NCI-H1694 treated with DMSO at 0.1 percent for 48 hours (cell line): ENCODE results near the gene CERS6.

Experiments used
- DNase-seq: peaks from one replicate; lab custom pipeline; 2025; lab: John Stamatoyannopoulos, UW

The CERS6 gene

DNA sequence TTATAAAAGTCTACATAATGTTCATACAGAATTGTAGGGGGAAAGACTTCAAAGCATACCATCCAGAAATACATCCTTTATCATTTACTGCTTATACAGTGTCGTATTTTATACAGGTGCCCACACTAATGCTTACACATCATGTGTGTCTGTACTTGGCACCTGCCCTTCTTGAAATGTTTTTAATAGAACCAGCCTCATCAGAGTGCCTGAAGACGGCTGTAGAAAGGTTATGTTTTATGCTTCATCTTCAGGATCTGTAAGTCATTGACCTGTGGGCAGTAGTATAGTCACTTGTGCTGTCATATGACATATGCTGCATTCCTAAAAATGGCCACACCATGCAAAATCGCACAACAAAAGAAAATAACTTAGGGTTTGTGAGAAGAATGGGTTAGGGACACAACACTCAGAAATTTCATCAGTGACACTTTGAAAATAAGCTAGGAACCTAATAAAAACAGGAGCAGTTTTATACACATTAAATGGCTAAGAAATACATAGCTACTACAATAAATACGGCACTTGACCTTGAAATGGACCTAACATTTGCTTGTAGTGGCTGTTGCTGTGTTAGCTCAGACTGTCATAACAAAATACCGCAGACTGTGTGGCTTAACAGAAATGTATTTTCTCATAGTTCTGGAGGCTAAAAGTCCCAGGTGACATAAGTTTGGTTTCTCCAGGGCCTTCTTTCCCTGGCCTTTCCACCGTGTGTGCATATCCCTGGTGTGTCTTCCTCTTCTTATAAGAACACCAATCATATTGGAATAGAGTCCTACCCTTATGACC, 112.6 kb downstream of the CERS6 start:
- no peak for DNase-seq

DNA sequence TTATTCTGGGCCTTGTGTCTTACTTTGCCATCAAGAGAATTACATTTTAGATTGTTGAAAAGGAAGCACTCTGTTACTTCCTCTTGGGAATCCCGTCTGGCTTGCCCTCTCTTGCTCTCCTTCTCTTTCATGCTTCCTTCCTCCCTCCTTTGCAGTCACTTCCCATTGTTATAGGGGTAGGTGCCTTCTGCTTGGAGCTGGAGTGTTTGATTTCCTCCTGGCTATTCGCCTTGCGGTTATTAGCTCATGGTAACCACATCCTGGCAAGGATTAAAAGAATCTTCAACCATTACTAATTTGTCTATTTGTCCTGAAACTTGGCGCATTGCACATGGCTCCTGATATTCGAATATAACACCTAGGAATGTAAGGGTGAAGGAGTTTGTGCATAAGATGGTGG, 115.0 kb downstream of the CERS6 start:
- DNase-seq = no peak

DNA sequence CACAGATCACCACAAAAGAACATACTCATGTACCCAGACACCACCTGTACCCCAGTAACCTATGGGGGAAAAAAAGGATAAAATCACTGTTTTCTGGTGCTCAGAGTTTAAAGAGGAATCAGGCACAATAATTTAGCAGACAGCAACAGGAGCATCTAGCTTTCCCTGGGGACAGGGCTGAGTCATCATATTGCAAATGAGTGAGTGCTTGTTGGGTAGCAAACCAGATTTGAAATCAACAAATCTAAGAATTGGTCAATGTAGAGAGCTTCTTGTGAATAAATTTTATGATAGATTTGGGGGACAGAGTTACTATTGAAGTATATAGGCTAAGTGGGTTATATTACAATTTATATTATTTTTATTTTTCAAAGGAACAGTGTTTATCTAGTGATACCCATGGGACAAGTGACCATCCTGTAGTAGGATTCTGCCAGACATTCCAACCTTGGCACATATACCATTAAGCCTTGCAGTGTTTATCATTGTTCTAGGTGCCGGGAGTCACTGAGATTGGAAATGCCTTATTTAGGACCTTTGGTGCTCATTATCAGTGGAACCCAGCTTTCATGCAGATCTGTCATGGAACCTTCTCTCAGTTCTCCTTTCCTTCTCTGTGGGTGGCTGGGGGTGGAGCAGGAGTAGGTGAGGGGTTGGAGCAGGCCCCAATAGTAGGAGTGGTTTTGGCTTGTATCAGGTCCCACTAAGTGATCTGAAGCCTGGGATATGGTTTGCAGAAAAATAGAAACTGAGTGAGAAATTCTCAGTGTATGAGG, 117.2 kb downstream of the CERS6 start:
- DNase-seq = no peak

DNA sequence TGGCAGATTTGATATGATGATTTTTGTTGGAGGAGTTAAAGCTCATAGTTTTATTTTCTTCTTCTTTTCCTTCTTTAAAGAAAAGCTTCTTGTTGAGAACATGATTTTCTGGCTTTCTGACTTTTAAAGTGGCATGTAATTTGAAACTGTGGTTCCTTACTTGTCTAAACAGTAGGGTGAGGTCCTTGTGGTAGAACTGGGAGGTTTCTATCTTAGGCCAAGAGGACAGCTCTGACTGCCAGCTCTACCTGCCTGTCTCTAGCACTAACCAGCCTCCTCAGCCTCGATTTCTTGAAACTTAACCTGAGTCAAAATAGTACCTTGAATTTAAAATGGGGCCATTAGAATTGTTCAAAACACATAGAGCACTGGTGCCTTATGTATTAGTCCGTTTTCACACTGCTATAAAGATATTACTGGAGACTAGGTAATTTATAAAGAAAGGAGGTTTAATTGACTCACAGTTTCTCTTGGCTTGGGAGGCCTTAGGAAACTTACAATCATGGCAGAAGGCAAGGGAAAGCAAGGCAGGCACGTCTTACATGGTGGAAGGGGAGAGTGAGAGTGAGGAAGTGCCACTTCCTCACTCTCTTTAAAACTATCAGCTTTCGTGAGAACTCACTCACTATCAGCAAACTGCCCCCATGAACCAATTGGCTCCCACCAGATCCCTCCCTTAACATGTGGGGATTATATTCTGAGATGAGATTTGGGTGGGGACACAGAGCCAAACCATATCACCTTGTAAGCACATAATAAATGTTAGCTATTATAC, 119.0 kb downstream of the CERS6 start:
- no peak for DNase-seq

DNA sequence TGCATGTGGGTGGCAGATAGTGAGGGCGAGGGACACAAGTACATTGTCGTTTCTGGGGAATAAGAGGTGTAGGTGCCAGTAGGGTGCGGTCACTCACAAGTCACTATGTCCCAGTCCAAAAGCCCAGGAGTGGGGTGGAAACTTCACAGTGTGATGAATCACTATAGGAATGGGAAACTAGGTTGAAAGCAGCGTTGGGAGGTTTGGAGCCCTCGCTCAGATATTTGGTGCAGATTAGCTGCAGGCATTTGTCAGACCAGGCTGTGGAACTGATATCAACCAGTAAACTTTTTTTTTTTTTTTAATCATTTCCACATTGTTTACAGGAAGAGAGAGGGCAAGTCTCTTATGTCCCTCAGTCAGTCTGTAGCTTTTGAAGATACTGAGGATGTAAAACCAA, 121.8 kb downstream of the CERS6 start:
- DNase-seq = no peak

DNA sequence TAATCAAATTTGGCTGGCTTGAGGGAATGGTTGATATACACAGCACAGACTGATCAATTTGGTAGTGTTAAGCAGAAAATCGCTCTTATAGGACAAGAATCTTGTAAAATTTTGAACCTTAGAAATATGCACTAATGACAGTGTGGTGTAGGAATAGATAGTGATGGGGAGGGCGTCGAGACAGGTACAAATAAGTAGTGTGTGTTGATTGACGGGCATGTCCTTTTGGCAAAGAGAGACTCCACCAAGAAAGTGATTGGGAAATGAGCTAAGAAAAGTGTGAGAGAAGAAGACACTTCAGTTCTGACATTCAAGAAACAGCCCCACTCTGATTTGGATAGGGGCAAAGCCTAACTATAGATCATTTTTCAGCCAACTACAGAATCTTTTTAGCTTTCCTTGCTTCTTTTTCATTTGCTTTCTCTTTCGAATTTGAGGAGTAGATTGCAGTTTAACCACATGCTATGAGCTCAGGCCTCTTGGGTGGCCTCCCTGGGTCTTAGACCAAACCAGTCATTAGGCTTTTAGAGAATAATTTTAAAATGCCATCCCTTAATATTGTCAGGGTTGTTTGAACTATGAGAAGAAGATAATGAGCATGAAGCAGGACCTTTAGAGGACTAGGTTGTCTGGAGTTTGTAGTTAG, 127.1 kb downstream of the CERS6 start:
- DNase-seq = no peak

DNA sequence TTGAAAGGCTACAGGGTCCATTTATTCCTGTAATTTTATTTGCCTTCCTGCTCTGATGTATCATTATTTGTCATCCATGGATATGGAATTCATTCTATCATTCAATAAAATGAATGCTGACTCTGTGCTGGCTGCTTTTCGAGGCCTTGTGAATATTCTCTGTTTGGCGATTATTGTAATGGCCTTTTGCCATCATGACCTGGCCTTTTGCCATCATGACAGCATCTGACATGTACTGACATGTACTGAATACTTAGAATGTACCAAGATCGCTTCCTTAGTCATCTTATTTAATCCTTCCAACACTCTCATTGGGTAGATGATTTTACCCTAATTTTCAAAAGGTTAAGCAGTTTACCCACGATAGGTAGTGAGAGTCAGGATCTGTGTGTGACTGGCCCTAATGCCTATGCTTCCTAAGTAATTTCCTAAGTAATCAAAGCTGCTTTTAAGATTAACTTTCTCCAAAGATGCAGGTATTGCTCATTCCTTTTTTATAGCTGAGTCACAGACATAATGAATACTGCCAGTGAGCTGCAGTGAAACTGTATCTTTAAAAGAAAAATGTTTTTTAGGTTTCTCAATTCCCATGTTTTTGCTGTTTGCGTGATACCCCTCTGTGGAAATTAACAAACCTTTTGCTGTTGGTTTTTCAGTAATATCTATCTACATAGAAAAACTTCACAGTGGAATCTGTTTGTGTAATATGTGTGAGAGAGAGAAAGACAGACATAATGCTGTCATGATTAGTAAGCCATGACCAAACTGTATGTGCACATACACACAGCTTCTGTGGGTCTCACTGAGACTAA, 127.8 kb downstream of the CERS6 start:
- peak; percentile 8 for DNase-seq

DNA sequence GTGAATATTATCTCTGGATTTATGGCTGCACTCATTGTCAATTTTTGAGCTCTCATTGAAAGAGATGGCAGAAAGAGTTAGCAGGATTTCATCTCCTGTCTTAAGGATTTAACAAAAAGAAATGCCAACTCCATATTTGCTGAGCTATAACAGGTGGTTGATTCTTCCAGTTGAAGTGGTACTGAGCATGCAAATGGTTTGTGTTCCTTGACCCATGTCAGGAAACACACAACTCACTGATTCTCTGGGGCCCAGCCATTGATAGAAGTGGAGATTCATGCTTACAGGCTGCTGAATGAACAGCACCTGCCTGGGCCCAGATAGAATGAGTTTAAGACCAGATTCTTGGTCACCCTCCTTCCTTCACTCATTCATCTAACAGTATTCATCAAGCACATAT, 128.8 kb downstream of the CERS6 start:
- DNase-seq = no peak

DNA sequence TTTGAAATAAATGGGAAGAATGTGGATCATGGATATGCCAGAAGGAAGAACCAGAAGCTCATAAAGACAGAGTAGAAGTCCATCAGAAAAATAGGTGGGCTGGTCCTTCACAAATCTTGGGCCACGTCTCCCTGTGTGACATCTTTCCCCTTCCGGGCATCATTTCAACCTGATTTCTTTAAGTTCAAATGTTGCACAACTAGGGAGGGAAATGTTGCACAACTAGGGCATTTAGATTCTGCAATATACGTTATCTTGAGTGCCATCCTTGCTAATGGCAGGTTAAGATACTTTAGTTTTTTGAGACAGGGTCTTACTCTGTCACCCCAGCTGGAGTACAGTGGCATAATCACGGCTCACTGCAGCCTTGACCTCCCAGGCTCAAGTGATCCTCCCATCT, 129.6 kb downstream of the CERS6 start:
- no peak for DNase-seq

DNA sequence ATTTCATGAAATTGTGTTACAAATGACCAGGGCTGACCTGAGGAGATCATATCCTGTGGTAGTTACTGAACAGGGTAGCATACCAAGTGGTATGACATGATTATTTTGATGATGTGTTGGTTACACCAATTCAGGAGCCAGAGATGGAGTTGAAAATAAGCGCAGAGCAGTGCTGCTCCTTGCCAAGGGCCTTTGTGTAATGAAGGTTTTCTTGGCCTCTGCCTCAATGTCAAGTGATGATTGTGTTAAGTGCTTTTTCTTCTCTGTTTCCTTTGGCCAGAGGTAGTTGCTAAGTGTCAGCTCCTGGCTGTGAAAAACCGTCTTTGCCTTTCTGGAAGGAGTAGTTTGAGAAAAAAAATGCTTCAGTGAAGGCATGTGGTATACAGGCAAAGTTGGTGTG, 131.2 kb downstream of the CERS6 start:
- DNase-seq = no peak

DNA sequence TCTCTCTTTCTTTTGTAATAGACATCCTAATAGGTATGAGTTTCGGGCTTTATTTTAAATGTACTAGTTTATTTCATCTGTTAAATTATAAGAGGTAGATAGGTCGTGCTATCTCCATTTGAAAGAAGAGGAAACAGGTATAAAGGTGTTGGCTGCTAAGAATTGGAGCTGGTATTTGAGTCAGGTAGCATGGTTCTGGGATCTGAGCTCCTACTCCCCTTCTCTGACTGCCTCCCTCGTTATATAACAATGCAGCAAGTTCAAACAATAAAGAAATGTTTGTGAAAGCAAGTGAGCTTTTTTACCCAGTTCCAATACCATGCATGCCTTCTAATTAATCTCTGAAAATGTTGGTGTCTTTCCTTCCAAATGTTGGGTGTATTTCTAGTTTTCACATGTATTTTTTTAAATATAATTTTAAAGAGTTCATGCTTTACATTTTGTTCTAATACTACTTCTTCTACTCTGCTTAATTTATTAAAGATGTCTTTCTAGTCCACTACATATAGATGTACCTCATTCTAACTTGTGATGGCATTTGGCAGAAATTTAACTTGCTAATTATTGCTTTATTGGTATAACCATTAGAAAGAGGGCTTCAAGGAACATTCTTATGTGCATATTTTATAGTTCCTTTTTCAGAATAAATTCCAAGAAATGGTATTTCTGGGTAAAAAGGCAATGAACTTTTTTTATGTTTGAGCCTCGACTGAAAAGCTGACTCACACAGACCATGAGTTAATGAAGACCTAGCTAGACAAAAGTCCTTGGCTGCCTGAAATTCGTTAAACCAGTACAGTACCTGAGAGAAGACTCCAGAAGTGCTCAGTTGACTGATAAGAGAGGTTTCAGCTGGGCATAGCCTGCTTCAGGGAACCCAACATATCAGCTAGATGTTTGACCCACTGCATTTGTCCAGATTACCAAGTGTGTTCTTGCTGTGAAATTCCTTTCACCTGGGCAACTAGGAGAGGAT, 133.5 kb downstream of the CERS6 start:
- no peak for DNase-seq

DNA sequence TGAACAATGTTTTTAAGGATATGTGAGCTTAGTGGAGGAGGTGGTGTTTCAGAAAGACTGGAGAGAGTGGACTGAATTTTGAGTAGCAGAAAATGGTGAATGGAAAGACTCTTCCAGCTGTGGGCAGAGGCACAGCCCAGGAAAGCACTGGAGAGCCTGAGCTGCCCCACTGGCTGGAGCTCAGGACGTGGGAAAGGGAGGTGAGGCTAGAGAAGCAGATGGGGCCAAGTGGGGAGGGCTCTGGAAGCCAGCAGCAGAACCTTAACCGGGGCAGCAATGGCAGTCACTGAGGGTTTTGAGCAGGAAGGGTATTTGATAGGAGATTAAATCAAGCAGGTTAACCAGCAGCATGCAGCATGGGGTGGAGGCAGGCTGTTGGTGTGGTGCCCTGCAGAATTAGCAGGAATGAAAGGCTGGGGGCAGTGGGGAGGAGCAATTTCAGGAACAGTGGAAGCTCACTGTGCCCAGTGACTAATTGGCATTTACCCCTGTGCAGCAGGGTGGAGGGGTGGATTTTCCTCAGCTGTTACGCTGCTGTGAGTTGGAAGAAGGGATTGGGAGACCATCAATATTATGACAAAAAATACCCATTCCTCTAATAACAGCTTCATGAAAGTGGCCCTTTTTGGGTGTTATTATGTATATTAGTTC, 136.2 kb downstream of the CERS6 start:
- no peak for DNase-seq

DNA sequence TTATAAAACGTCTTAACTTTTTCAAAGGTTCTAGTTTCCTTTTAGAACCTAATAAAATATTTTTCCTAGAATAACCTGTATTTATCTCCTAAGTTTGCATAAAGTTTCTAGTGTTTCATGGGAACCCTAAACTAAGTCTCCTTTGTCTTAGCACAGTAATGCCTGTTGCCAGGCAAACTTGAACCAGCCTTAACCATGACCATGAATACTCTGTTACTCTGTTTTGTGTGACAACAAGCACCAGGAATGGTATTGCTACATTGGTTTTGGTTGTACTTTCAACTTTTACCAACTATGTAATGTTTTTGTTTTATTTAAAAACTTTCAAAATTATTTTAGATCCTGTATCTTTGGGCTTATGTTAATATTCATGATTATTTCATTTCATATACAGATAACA, 137.6 kb downstream of the CERS6 start:
- DNase-seq = no peak

DNA sequence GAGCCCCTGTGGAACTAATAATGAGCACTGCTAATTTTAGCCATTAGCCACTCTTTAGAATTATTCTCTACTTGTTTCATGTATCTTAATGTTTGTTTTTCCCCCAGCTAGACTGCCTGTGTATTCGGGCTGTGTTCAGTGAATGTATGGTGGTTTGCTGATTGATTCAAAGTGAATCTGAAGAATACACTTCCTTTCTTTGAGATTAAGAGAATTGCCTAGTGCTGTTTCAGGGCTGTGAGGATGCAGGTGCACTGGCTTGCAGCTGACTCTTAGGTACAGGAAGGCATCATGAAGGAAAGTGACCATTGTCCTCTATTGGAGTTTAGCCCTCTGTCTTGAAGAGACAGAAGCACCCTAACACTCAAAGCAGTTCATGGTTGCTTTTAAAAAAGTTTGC, 138.7 kb downstream of the CERS6 start:
- no peak for DNase-seq

DNA sequence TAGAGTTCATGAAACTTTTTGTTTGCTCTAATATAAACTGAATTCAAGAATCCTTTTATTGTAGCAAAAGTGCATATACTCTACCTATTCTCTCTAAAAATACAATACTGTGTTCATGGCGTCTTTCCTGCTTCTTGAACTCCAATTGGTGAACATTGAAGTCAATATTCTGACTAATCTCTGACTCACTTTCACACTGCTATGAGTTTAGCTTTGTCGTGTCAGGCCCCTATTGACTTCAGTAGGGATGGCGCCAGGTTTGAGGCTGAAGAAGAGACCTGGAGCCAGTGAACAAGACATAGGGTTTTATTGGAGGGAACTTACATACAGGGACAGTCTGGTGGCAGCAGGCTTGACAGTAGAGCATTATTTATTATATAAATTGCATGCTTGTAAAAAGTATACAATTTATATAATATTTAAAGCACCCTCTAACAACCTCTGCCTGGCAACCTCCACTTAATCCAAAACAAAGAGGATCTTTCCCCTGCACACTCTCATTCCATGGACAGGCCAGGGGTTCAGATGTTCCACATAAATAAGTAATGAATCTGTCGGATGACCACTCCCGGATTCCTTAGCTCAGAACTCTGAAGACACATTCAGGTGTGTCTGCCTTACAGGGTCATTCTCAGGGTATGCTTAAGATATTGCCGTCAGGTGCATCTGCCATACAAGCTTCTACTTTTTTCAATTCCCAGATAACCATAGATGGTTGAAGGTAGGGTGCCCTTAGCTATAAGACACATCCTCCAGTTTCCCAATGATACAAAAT, 141.0 kb downstream of the CERS6 start:
- no peak for DNase-seq

DNA sequence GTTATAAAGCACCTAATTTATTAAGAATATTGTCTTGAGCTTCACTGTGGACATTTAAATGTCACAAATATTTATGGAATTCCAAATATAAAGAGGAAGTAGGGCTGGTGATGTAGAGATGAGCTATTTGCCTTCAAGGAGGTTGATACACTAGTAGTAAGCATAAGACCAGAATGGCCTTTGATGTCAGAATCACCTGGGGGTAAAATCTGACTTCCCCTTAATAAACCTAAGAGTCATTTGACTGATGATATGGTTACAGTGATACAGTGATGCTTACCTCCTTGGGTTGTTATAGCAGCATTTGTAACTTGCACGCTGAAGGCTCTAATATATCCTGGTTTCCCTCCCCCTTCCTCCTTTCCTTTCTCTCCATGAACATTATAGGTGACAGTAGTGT, 143.7 kb downstream of the CERS6 start:
- DNase-seq = no peak

DNA sequence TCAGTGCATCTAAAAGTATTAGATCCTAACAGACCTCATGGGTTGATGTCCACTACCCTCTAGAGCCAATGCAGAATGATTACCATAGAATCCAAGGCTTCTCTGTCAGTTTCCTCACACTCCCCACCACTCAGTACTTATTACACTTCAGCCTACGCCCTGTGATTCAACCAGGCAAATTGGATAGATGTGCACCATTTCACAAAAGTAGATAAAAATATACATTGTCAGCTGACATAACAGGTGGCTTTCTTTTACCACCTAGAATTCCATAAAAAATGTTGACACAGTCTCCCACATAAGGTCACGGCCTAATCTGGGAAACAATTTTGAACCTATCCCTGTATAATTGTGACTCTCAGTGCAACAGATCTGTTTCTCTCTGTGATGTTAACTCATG, 144.9 kb downstream of the CERS6 start:
- no peak for DNase-seq

DNA sequence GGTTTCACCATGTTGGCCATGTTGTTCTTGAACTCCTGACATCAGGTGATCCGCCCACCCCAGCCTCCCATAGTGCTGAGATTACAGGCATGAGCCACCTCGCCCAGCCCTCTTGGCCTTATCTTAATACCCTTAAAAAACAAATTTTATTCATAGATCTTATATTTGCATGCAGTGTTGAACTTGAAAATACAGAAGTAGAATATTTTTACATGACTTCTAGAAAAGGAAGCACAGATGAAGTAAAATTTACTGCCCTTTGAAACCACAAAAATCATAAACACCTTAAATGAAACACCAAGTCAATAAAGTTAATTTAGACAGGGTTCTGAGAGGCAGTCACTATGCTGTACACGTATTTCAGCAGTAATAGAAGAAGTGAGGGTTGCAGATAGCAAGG, 145.7 kb downstream of the CERS6 start:
- DNase-seq = no peak

DNA sequence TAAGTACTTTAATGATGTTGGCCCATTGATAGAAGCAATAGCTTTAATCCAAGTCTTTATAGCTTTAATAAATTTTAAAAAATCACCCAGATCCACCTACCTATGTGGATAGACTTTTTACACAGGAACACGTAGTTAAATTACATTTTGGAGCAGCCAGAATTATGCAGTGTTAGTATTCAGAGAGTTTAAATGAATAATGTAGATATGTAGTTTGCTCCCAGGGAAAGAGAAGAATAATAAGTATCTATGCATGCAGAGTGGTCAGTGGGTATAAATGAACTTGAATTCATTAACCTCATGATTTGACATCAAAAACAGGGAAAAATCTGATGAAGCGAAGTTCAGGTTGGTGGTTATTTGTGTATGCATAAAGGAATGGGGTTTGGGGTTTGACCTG, 146.3 kb downstream of the CERS6 start:
- DNase-seq = no peak
